Fibroblast of villous mesenchyme (primary cell): ENCODE results near the gene DIPK1A. TPM values are rescaled to one million over a fixed set of nuclear protein-coding genes. Genes with fewer than 3 reads are reported as not detected.

ENCODE experiments used
- DNase-seq: peaks from one replicate; pipeline ENCODE4 v3.0.0-alpha.2; 2010; ENCODE audit warnings: low read depth
- H3K4me3 ChIP-seq: 2 replicates; pipeline ENCODE4 v1.5.1; 2011; ENCODE audit warnings: low read depth, mild to moderate bottlenecking, low read length
- CTCF ChIP-seq: IDR thresholded peaks from 2 replicates; pipeline ENCODE4 v1.5.1; 2012; ENCODE audit warnings: low read depth, mild to moderate bottlenecking, low read length; ENCODE audit not compliant: insufficient read depth
- total RNA-seq: library from RNA; depleted of rRNA; stranded (reverse); fragments of >200 nt; gene quantifications from 2 replicates; pipeline ENCODE4 v1.2.3, GENCODE V29; 2012

Gene DIPK1A
- total RNA-seq, 1 donor: 39.3 TPM

DNA sequence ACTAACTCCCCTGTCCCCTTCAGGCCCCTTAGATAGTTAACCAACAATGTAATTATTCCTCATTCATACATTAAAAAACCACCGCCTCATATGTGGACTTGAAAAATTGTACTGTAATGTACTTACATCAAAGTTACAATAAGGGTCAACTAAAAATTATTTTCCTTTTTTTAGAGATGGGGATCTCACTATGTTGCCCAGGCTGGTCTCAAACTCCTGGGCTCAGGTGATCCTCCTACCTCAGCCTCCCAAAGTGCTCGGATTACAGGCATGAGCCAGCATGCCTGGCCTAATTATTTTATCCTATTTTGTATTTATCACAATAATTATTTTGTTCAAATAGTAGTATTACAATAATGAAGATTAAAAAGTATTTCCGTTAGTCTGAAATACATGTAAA is 116.8 kb downstream of the DIPK1A start:
- TF ChIP-seq CTCF: no peak
- H3K4me3 ChIP-seq: no peak overlapping the region
- no peak for DNase-seq

DNA sequence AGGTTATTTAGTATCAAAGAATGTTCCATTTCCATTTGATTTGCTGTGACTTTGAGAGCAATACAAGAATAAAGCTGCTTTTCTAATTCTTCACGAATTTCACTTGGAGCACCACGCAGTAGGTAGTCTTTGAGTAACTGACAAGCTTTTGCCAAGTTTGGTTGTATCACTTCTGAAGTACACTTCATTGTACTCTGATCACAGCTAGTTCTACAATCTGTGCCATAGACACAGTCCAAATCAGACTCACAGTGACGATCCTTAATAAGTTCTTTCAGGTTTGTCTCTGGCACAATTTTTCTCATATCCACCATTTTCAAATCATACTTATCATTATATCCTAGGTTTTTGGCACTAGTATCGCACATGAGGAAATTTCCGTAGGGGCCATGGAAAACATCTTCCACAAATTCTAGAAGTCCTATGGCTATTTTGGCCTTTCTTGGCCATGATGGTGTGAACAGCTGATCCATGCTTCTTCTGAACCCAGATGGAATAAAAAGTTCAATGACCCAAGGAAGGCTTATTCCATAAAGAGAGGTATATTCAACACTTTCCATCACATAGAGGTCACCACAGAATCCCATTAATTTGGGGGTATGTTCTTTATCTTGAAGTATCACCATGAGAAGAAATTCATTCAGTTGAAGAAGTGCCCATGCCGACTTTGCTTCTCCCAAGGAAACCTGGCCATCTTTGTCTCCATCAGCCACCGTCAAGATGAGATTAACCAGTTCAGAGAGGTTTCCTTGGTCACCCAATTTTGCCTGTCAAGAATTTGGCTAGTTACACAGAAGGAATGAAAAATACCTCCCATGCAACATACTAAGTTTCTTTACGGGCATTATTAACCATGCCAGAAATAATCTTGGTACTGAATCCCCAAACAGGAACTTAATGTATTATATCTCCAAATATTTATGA is 117.6 kb downstream of the DIPK1A start:
- no peak for TF ChIP-seq CTCF
- DNase-seq: no peak

DNA sequence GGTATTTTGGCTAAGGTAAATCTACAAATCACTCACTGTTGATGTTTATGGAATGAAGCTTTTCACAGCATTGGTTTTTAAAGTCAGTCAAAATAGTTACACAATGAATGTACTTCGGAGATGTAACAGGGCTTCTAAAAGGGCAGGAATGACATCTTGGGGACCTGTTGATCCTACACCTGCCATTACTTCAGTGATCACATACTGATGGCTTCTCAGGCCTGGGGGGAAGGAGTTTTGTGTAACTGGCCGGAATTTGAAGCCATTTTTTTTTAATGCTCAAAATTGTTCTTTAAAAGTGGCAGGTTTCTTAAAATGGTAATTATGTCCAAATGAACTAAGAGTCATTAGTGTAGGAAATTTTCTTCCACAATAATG is 118.2 kb downstream of the DIPK1A start:
- no peak overlapping the region for H3K4me3 ChIP-seq
- no peak for TF ChIP-seq CTCF
- DNase-seq: no peak

More for the DNA sequence above, 117.6 kb downstream of the DIPK1A start:
- H3K4me3 ChIP-seq: no peak overlapping the region

DNA sequence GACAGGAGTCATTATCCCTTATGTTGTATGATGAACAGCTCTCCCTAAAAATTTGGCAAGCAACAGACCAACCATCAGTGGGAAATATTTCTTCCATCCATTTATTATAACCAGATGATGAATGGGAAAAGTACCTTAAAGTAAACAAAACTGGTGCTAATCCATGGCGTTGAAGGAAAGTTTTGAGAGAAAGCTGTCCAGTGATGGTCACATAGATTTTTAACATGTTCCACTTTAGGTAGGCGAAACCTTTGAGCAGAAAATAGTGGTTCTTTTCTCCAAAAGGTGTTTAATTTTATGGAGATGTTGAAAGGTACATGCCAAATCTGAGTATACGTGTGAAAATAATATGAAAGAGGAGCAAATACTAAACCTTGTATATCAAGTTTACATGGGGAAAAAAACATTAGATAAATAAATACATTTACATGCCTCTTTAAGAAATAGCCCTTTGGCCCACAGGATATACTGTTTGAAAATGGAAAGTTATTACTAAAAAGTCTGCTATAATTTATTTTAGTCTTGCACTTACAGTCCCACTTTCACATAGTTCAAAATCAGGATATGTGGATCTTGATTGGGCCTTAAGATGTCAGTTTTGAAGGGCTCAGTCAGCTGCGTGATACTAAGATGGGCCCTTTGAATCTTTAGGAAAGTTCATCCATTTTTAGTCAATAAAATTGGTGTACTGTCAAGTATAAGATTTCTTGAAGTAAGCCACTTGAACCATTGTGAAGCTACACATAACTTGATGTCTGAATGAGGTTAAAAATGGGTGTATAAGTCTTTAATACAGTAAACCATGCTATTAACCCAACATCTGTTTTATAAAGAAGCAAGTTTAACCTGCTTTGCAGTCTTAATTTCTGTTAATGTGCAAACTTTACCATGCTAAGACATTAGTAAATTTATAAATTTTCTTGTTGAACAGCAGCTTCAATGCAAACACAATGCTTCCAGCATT is 118.9 kb downstream of the DIPK1A start:
- H3K4me3 ChIP-seq: no peak overlapping the region
- DNase-seq: no peak
- no peak for TF ChIP-seq CTCF

GRCh38 chr1:92840600-92840999 is 120.7 kb downstream of the DIPK1A start:
- no peak for TF ChIP-seq CTCF
- no peak for DNase-seq
- H3K4me3 ChIP-seq: no peak overlapping the region

GRCh38 chr1:92839442-92839841 is 121.8 kb downstream of the DIPK1A start:
- no peak for TF ChIP-seq CTCF
- no peak for DNase-seq
- no peak overlapping the region for H3K4me3 ChIP-seq
